Neural progenitor cell (in vitro differentiated cells): ENCODE results near the gene DBI. TPM values are rescaled to one million over a fixed set of nuclear protein-coding genes. Genes with fewer than 3 reads are reported as not detected.

Source experiments
- DNase-seq: peaks from one replicate; pipeline ENCODE4 v3.0.0-alpha.2; 2016; ENCODE audit warnings: low spot score
- H2AFZ ChIP-seq: fragments of 200-600 bp; sonication (generic); replicated peaks from 2 replicates; pipeline ENCODE4 v1.6.1; 2016; ENCODE audit warnings: antibody characterized with exemption
- H3F3A ChIP-seq: fragments of 200-600 bp; sonication (generic); 2 replicates; pipeline ENCODE4 v1.6.1; 2016; ENCODE audit warnings: antibody characterized with exemption, low read depth
- H3K27ac ChIP-seq: fragments of 200-600 bp; sonication (generic); 2 replicates; pipeline ENCODE4 v1.5.1; 2016; ENCODE audit warnings: mild to moderate bottlenecking
- H3K27me3 ChIP-seq: fragments of 200-600 bp; sonication (generic); 2 replicates; pipeline ENCODE4 v1.6.1; 2016; ENCODE audit warnings: mild to moderate bottlenecking, moderate library complexity
- H3K36me3 ChIP-seq: fragments of 200-600 bp; sonication (generic); 2 replicates; pipeline ENCODE4 v1.5.1; 2016
- H3K4me1 ChIP-seq: fragments of 200-600 bp; sonication (generic); 2 replicates; pipeline ENCODE4 v1.6.1; 2016; ENCODE audit warnings: mixed run types
- H3K4me2 ChIP-seq: fragments of 200-600 bp; sonication (generic); 2 replicates; pipeline ENCODE4 v1.6.1; 2016
- H3K4me3 ChIP-seq: fragments of 200-600 bp; sonication (generic); 2 replicates; pipeline ENCODE4 v1.5.1; 2016
- H3K79me2 ChIP-seq: fragments of 200-600 bp; sonication (generic); 2 replicates; pipeline ENCODE4 v1.6.1; 2016; ENCODE audit warnings: low read depth
- H3K9ac ChIP-seq: fragments of 200-600 bp; sonication (generic); 2 replicates; pipeline ENCODE4 v1.6.1; 2016
- H3K9me3 ChIP-seq: fragments of 200-600 bp; sonication (generic); 2 replicates; pipeline ENCODE4 v1.5.1; 2016; ENCODE audit warnings: low read depth
- H4K20me1 ChIP-seq: fragments of 200-600 bp; sonication (generic); 2 replicates; pipeline ENCODE4 v1.6.1; 2016; ENCODE audit warnings: low read depth
- H3K27ac Mint-ChIP-seq: 3 replicates; pipeline ENCODE4 v1.8.0; 2021; ENCODE audit warnings: mixed read lengths
- H3K27me3 Mint-ChIP-seq: 2 replicates; pipeline ENCODE4 v1.8.0; 2022; ENCODE audit warnings: low read depth, mild to moderate bottlenecking, inconsistent platforms, moderate library complexity, mixed read lengths; ENCODE audit not compliant: insufficient read depth
- H3K36me3 Mint-ChIP-seq: 3 replicates; pipeline ENCODE4 v1.8.0; 2021; ENCODE audit warnings: mixed read lengths
- H3K4me1 Mint-ChIP-seq: 3 replicates; pipeline ENCODE4 v1.8.0; 2021; ENCODE audit warnings: mixed read lengths
- H3K4me3 Mint-ChIP-seq: 3 replicates; pipeline ENCODE4 v1.8.0; 2021; ENCODE audit warnings: mild to moderate bottlenecking, moderate library complexity, mixed read lengths
- H3K9me3 Mint-ChIP-seq: 3 replicates; pipeline ENCODE4 v1.8.0; 2020; ENCODE audit warnings: mixed read lengths
- CTCF ChIP-seq: fragments of 200-600 bp; sonication (generic); IDR thresholded peaks from 2 replicates; pipeline ENCODE4 v1.5.1; 2017; ENCODE audit warnings: antibody characterized with exemption, mild to moderate bottlenecking
- EZH2 ChIP-seq: fragments of 200-600 bp; sonication (generic); IDR thresholded peaks from 2 replicates; pipeline ENCODE4 v1.6.1; 2017; ENCODE audit warnings: antibody characterized with exemption, mild to moderate bottlenecking, moderate library complexity
- EZH2phosphoT487 ChIP-seq: fragments of 200-600 bp; sonication (generic); IDR thresholded peaks from 2 replicates; pipeline ENCODE4 v1.6.1; 2017; ENCODE audit warnings: antibody characterized with exemption
- total RNA-seq: library from RNA; depleted of rRNA; stranded (reverse); fragments of >200 nt; gene quantifications from 2 replicates; pipeline ENCODE4 v1.2.3, GENCODE V29; 2015; ENCODE audit warnings: low replicate concordance

DBI gene
- total RNA-seq, 1 donor from 2014 or later, result 238 TPM

GRCh38 chr2:119409506-119409905 is 42.7 kb downstream of the DBI start:
- Histone ChIP-seq H3K9me3 (no peaks in the 10 kb centered on the region), H2AFZ (no peak overlapping the region), H3K27me3 (no peaks in the 10 kb centered on the region), H3K79me2 (no peaks in the 10 kb centered on the region), H3K4me3 (no peak overlapping the region), H3K36me3 (no peaks in the 10 kb centered on the region), H3K27ac (no peak overlapping the region), H3F3A (no peaks in the 10 kb centered on the region), H3K9ac (no peak overlapping the region), H3K4me1 (no peaks in the 10 kb centered on the region), H3K4me2 (no peak overlapping the region), H4K20me1 (no peaks in the 10 kb centered on the region)
- no peak for TF ChIP-seq EZH2phosphoT487
- TF ChIP-seq EZH2, result no peak
- TF ChIP-seq CTCF, result no peak
- Mint-ChIP-seq H3K4me1 (peaks cover 5% of the 10 kb centered on the region), H3K27ac (peak overlapping the region; percentile 24), H3K36me3 (no peaks in the 10 kb centered on the region), H3K4me3 (no peak overlapping the region), H3K27me3 (peaks cover 2% of the 10 kb centered on the region), H3K9me3 (peaks cover 8% of the 10 kb centered on the region)
- DNase-seq, result no peak

- no peak overlapping the region for H3K27ac ChIP-seq
- no peaks in the 10 kb centered on the region for H3K36me3 ChIP-seq
- H3K4me3 Mint-ChIP-seq, result no peak overlapping the region
- no peaks in the 10 kb centered on the region for H3K27me3 ChIP-seq
- no peak overlapping the region for H3K9ac ChIP-seq
- no peaks in the 10 kb centered on the region for H3K4me1 Mint-ChIP-seq
- H3F3A ChIP-seq, result no peaks in the 10 kb centered on the region
- no peaks in the 10 kb centered on the region for H3K9me3 ChIP-seq
- H3K79me2 ChIP-seq, result no peaks in the 10 kb centered on the region
- TF ChIP-seq CTCF (no peak), EZH2phosphoT487 (no peak), EZH2 (no peak)
- H3K36me3 Mint-ChIP-seq, result no peaks in the 10 kb centered on the region
- H3K9me3 Mint-ChIP-seq, result peaks cover 11% of the 10 kb centered on the region
- no peak overlapping the region for H3K4me2 ChIP-seq
- no peaks in the 10 kb centered on the region for H4K20me1 ChIP-seq
- peak overlapping the region; percentile 39 for H3K27ac Mint-ChIP-seq
- DNase-seq, result no peak
- no peak overlapping the region for H2AFZ ChIP-seq
- no peak overlapping the region for H3K4me3 ChIP-seq
- H3K27me3 Mint-ChIP-seq, result peaks cover 3% of the 10 kb centered on the region
- H3K4me1 ChIP-seq, result no peaks in the 10 kb centered on the region
Measured at GRCh38 chr2:119414894-119415293, 48.1 kb downstream of the DBI start.

- no peak overlapping the region for H3K27ac ChIP-seq
- Mint-ChIP-seq H3K9me3 (peaks cover 10% of the 10 kb centered on the region), H3K27me3 (peaks cover 3% of the 10 kb centered on the region), H3K4me1 (no peaks in the 10 kb centered on the region), H3K4me3 (no peak overlapping the region), H3K36me3 (no peaks in the 10 kb centered on the region), H3K27ac (no peak overlapping the region)
- H3K4me2 ChIP-seq, result no peak overlapping the region
- no peak overlapping the region for H3K4me3 ChIP-seq
- H3K4me1 ChIP-seq, result no peaks in the 10 kb centered on the region
- no peak for TF ChIP-seq CTCF
- no peak for TF ChIP-seq EZH2phosphoT487
- no peak for TF ChIP-seq EZH2
- no peak overlapping the region for H2AFZ ChIP-seq
- no peaks in the 10 kb centered on the region for H3F3A ChIP-seq
- H3K9me3 ChIP-seq, result no peaks in the 10 kb centered on the region
- H3K27me3 ChIP-seq, result no peaks in the 10 kb centered on the region
- H4K20me1 ChIP-seq, result no peaks in the 10 kb centered on the region
- no peak overlapping the region for H3K9ac ChIP-seq
- H3K79me2 ChIP-seq, result no peaks in the 10 kb centered on the region
- no peaks in the 10 kb centered on the region for H3K36me3 ChIP-seq
- DNase-seq, result no peak
Measured at GRCh38 chr2:119415630-119416029, 48.9 kb downstream of the DBI start.
